Transverse colon (tissue), 3 donors: ENCODE measurements around the gene GNA12.
A peak's percentile ranks its signal among the peaks of the same experiment; 100 is the strongest.

ENCODE experiments used
- CTCF ChIP-seq, 5 experiments: fragments of 200-600 bp in 3 of 5; fragments of 450-650 bp in 2 of 5; sonication (generic) in 3 of 5; IDR thresholded peaks; 1 replicate in 2 of 5; 2 replicates in 3 of 5; pipeline ENCODE4 v1.5.1; 2016 to 2017; ENCODE audit warnings: antibody characterized with exemption in 5 of 5, inconsistent platforms in 3 of 5, mild to moderate bottlenecking in 2 of 5, moderate library complexity in 1 of 5
- POLR2A ChIP-seq: fragments of 450-650 bp; IDR thresholded peaks from one replicate; pipeline ENCODE4 v1.6.1; 2016; ENCODE audit warnings: antibody characterized with exemption, mild to moderate bottlenecking, moderate library complexity

- peak; percentile 85 to 94 (median 91) for TF ChIP-seq CTCF (IDR thresholded peaks at IDR 0.05)
- no peak for TF ChIP-seq POLR2A
Observed at GRCh38 chr7:2709553-2710285, 134.4 kb downstream of the GNA12 start.
